GM18505 (cell line): ENCODE data around the gene TMEM87B.
"Not testable (repeated sequence)": the region's sequence is repeated elsewhere in the genome, so short reads cannot be mapped to it uniquely, and the experiment has no call there.

Source experiments
- ATAC-seq: cut with Tn5 transposase; IDR thresholded peaks from one replicate; pipeline ENCODE4 v1.9.1; 2021; ENCODE audit not compliant: unreplicated experiment
- POLR2A ChIP-seq: IDR thresholded peaks from 4 replicates; pipeline ENCODE4 v1.6.1; 2011; ENCODE audit warnings: borderline replicate concordance; ENCODE audit not compliant: insufficient read depth, insufficient read length; ENCODE audit errors: extremely low read depth

Gene TMEM87B

DNA sequence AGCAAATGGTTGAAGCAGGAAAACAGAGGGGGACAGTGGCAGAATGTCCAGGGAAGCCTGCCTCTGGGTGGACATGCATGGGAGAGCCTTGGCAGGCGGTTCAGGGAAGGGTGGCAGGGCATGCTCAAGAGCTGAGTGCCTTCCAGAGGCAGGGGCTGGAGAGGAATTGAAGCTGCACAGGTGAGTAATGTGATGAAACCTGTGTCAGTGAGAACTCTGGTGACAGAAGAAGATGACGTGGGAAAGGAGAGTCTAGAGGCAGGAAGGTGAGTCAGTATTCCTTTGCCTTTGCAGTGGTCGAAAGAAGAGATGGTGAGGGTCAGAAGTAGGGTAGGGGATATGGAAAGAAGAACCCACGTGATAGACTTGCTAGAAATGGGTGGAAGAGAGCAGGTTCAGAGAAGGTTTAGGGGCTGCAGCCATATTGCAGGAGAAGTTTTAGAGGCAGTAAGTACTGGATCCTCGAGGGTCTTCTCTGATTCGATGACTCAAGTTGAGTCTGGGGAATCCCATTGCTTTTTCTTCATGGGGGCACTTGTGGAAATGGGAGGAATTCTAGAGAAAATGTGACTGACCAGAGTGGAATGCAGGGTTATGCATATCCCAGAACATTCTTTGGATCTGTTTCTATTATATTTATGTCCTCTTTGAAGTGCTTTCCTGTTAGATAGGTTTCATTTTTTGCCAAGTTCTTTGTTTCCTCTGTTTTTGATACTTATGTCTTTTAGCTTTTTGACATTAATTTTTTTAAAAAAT is 37.4 kb downstream of the TMEM87B start:
- no peak for TF ChIP-seq POLR2A
- ATAC-seq: no peak

DNA sequence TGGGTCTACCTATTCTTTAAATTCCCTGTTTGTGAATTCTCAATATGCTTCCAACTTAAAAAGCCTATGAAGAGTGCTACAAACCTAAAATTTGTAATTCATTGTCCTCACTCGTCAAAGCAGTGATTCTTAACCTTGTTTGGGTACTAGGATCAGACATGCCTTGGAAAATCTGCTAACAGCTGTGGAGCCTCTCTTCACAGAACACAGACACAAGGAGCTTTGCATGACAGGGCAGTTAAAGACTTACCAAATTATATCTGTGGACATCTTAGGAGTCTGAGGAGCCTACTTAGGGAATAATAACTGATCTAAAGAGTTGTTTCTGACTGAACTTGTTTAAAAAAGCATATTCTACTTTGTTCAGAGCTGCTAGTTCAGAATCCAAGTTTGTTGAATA is 38.1 kb downstream of the TMEM87B start:
- ATAC-seq: no peak
- no peak for TF ChIP-seq POLR2A

DNA sequence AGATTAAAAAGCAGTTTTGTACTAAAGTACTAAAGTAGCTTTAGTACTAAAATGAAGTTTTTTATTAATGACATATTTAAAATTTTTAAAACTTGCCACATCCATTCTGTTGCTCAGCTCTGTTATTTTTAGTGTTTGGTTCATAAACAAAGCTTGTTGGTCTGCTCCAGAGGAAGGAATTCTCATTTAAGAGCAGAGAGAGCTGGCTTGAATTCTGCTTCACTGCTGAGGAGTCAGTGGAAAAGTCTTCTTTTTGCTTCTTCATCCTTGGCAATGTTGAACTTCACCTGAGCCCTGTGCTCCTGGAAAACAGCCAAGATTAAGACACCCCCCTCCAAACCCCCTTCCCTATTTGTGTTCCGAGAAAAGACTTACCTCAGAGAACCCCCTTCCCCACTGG is 40.6 kb downstream of the TMEM87B start:
- no peak for ATAC-seq
- TF ChIP-seq POLR2A: no peak

DNA sequence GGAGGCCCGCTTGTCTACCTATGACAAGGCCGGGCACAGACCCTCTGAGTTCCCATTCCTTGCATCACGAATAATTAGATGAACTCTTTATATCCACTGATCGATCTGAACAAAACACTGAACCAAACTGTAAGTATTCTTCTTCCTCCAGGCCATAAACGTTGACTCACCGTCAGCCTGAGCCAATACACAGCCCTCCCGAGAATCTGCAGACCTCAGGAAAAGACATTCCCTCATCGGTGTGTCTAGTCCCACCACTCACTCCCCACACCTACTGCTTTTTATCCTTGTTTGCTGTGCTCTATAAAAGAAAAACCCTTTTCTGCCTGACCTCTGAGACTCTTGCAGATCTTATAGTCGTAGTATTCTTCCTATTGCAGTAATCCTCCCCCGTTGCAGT is 41.0 kb downstream of the TMEM87B start:
- no peak for ATAC-seq
- no peak for TF ChIP-seq POLR2A

DNA sequence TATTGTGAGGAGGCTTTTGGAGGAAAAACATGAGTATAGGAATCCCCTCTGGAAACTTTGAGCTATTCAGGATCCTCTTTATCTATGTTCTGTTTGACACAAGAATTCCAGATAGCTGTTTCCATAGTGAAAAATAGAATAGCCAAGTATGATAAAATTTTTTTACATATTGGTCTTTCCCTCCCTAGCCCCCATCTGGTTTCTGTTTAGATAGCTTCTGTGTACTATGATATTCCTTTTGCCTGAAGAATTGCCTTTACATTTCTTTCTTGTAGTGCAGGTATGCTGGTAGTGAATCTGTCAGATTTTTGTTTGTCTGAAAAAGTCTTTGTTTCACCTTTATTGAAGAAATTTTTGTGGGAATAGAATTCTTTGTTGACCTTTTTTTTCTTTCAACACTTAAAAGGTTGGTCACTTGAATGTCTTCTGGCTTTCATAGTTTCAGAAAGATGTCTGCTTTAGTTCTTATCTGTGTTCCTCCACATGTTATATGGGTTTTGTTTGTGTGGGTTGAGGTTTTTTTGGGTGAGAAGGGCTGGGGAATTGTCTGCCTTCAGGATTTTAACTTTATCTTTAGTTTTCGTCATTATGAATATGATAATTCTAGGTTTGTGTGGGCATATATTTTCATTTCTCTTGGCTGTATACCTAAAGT is 53.2 kb downstream of the TMEM87B start:
- no peak for ATAC-seq

DNA sequence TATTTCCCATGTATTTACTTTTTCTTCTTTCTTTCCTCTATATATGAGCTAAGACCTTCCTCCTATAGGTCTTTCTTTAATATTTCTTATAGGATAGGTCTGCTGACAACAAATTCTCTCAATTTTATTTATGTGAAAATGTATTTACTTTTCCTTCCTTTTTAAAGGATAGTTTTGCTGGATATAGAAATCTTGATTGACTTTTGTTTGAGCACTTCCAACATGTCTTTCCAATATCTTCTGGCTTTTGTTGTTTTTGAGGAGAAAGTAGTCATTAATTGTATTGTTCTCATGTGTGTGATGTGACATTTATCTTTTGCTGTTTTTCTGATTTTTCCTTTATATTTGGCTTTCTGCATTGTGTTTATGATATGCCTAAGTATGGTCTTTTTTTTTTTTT is 54.2 kb downstream of the TMEM87B start:
- no peak for TF ChIP-seq POLR2A
- no peak for ATAC-seq

More for the DNA sequence above, 53.2 kb downstream of the TMEM87B start:
- no peak for TF ChIP-seq POLR2A

DNA sequence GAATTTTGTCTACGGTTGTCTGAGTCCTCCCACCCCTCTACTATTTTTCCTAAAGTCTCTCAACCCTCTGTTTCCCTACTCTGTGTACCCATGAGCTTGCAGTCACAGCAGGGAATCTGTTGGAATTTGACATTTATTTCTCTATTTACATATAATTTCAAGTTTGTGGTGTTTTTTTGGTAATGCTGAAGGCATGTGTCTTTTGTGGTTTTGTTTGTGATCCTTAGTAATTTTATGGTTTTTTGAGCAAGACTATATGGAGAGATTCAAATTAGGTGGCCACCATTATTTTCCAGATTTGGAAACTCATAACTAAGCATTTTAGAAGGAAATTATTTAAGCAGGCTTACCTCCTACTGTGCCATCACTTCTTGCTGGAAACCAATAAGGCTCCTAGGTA is 55.9 kb downstream of the TMEM87B start:
- no peak for ATAC-seq
- TF ChIP-seq POLR2A: no peak

DNA sequence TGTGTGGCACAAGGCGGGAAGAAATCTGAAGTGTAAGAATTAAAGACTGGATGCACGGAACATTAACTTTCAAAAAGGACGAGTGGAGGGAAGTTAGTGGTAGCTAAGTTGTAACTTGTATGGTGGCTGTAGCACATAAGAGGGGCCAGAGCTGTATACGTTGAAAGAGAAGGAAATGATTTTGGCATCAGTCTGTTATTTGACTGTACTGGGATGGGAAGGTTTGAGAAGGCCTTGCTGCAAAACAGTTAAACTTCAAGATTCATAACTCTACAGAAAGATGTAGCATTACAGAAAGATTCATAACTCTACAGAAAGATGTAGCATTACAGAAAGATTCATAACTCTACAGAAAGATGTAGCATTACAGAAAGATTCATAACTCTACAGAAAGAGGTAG is 58.3 kb downstream of the TMEM87B start:
- not testable (repeated sequence) for ATAC-seq

DNA sequence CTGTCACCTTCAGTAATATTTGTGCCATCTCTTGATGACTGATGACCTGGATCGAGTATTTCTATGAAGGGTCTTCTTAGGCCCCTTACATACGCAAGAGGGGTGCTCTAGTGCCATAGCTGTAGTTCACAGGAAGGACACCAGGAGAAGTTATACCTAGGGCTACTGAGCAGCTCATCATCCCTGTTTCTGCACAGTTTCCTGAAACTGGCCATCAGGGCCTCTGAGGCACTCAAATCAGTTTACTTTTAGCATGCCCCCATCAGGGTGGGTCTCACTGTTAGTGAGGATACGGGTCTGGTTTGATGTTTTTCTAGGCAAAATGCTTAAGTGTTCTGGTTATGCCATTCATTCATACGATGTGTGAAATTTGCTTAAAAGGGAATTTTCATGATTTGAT is 63.1 kb downstream of the TMEM87B start:
- no peak for TF ChIP-seq POLR2A
- no peak for ATAC-seq

DNA sequence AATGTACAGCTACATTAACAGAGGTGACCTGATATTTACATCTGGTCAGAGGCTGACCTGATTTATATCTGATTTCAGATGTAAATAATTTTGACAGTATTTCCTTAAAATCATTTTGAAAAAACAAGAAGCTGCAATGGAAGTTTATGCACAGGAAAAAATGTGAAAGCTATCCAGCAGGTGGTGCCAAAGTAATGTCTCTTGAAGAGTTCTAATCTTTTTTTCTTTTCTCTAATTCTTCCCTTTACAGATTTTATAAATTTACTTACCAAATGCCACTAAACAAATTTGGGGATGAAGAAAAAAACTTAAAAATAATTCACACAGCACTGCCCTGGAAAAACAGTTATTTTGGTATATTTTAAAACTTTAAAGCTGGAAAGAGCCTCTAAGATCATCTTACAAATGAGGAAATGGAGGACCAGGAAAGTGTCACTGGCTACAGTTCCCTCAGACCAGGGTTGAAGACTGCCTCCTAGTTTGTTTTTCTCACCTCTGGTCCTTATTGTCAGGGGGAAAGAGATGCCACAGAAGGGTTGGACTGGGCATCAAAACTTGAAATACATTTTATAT is 66.7 kb downstream of the TMEM87B start:
- no peak for ATAC-seq
- TF ChIP-seq POLR2A: no peak

DNA sequence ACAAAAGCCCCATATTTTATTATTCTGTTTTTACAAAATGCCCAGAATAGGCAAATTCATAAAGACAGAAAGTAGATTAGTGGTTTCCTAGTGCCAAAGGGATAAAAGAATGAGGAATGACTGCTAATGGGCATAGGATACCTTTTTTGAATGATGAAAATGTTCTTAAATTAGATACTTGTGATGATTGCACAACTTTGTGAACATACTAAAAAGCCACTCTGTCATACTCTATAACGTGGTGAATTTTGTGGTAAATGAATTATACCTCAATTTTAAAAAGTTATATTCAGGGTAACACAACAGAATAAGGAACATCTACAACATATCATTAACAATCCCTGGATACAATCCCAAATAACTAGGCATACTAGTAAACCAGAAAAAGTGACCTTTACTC is 74.0 kb downstream of the TMEM87B start:
- ATAC-seq: no peak
- TF ChIP-seq POLR2A: no peak

DNA sequence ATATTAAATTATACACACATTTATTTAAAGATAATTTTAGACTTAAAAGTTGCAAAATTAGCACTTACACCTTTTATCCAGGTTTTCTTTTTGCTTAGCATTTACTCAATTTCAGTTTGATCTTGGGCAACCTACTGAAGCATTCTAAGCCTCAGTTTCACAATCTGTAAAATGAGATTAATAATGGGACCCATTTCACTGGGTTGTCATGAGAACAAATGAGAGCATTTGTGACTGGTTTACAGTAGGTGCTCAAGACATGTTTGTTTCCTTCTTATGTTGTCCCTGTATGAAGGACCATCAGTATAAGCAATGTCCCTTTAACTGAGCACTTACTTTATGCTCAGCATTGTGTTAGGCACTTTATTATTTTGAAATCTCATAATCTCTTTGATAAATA is 78.3 kb downstream of the TMEM87B start:
- no peak for TF ChIP-seq POLR2A

DNA sequence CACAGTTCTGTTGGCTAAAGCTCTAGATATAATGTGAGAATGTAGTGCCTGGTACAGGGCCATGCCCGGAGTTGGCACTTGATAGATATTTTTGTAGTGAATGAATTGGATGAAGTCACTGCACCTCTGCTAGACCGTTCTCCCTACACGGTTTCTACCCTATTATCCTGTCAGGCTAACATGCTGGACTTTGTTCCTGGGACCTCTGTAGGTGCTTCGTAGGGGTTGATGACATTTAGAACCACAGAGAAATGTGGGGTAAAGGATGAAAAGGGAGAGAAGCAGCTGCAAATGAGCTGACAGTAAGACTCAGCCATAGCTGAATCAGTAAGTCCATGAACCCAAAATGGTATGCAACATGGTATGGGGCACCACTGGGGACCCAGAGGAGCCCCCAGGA is 79.1 kb downstream of the TMEM87B start:
- no peak for ATAC-seq
- TF ChIP-seq POLR2A: no peak

More for the DNA sequence above, 78.3 kb downstream of the TMEM87B start:
- no peak for ATAC-seq

DNA sequence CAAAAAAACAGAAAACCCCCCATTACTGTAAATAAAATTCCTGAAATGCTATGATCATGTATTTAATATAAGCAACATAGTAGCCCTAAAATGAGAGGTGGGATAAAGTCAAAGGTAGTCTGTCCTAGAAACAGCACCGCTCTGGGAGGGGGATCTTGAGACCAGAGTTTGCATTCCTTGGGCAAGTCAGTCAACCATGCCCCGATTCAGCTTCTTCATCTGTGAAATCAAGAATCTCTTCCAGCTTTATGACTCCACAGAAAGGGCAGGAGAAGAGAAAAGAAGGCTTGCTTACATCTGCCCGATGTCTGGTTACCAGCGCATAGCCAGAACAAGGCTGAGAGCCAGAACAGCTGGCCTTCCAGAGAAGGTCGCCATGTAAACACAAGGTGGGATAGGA is 81.0 kb downstream of the TMEM87B start:
- TF ChIP-seq POLR2A: no peak
- ATAC-seq: no peak
